Measurements from ENCODE around the gene SAP30BP. TPM values are rescaled to one million over a fixed set of nuclear protein-coding genes. Genes with fewer than 3 reads are reported as not detected.

Gene SAP30BP
- total RNA-seq, 1 experiment from 2014 or later, result 96.4 TPM

GRCh38 chr17:75621489-75621888 lies 45.6 kb upstream of the SAP30BP start:
- DNase-seq, result no peak
- H3K36me3 Mint-ChIP-seq (ENCODE audit: insufficient read depth, unreplicated experiment), result peaks cover 50% of the 10 kb centered on the region
- H3K4me3 Mint-ChIP-seq (ENCODE audit: low read depth, unreplicated experiment), result no peak overlapping the region
- no peaks in the 10 kb centered on the region for H3K27me3 Mint-ChIP-seq (ENCODE audit: unreplicated experiment)
- intact Hi-C loops (cut with micrococcal nuclease; ENCODE audit: unreplicated experiment), result no loop called here
- no TSS peak for BruUV-seq (replicated peaks)
- CTCF ChIA-PET, result interaction anchor here (0.5 to 1.8 kb wide), 4 partner anchors 8 to 96 kb away, joined by 3 to 7 read pairs (median 6); partner anchors contain the start of genes LLGL2 and SMIM5
- H3K4me1 Mint-ChIP-seq (ENCODE audit: low read depth, unreplicated experiment), result peaks cover 29% of the 10 kb centered on the region
- H3K27ac Mint-ChIP-seq (ENCODE audit: unreplicated experiment), result no peak overlapping the region
- TF ChIP-seq, protein P1, sequence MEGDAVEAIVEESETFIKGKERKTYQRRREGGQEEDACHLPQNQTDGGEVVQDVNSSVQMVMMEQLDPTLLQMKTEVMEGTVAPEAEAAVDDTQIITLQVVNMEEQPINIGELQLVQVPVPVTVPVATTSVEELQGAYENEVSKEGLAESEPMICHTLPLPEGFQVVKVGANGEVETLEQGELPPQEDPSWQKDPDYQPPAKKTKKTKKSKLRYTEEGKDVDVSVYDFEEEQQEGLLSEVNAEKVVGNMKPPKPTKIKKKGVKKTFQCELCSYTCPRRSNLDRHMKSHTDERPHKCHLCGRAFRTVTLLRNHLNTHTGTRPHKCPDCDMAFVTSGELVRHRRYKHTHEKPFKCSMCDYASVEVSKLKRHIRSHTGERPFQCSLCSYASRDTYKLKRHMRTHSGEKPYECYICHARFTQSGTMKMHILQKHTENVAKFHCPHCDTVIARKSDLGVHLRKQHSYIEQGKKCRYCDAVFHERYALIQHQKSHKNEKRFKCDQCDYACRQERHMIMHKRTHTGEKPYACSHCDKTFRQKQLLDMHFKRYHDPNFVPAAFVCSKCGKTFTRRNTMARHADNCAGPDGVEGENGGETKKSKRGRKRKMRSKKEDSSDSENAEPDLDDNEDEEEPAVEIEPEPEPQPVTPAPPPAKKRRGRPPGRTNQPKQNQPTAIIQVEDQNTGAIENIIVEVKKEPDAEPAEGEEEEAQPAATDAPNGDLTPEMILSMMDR (IDR thresholded peaks at IDR 0.05; ENCODE audit: unreplicated experiment), result no peak
- H3K9me3 Mint-ChIP-seq (ENCODE audit: low read depth, unreplicated experiment), result no peaks in the 10 kb centered on the region

GRCh38 chr17:75622076-75622475 lies 45.1 kb upstream of the SAP30BP start:
- intact Hi-C loops (cut with micrococcal nuclease; ENCODE audit: unreplicated experiment), result no loop called here
- Mint-ChIP-seq H3K36me3 (ENCODE audit: insufficient read depth, unreplicated experiment) (peaks cover 47% of the 10 kb centered on the region), H3K27me3 (ENCODE audit: unreplicated experiment) (no peaks in the 10 kb centered on the region), H3K9me3 (ENCODE audit: low read depth, unreplicated experiment) (no peaks in the 10 kb centered on the region), H3K27ac (ENCODE audit: unreplicated experiment) (no peak overlapping the region), H3K4me3 (ENCODE audit: low read depth, unreplicated experiment) (no peak overlapping the region), H3K4me1 (ENCODE audit: low read depth, unreplicated experiment) (peaks cover 23% of the 10 kb centered on the region)
- no peak for DNase-seq
- TF ChIP-seq, protein P1 (IDR thresholded peaks at IDR 0.05; ENCODE audit: unreplicated experiment), result no peak
- no TSS peak for BruUV-seq (replicated peaks)
- CTCF ChIA-PET, result interaction anchor here (1.0 to 1.8 kb wide), 3 partner anchors 8 to 21 kb away, joined by 3 to 7 read pairs (median 7); partner anchors contain the start of gene SMIM5

DNA sequence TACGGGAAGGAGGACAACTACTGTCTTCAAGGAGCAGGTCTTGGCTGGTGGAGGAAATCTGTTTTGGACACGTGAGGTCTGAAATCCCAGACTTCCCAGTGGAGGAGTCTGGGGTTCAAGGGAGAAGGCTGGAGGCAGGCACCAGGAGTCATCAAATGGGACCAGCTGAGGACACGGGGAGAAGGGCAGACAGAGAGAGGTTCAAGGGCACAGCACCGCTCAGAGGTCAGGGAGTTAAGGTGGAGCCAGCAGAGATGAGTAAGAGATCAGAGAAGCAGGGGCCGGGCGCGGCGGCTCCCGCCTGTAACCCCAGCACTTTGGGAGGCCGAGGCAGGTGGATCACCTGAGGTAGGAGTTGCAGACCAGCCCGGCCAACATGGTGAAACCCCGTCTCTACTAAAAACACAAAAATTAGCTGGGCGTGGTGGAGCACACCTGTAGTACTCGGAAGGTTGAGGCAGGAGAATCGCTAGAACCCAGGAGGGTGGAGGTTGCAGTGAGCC lies 44.3 kb upstream of the SAP30BP start:
- no peak overlapping the region for H3K4me3 Mint-ChIP-seq (ENCODE audit: low read depth, unreplicated experiment)
- TF ChIP-seq, protein P1 (IDR thresholded peaks at IDR 0.05; ENCODE audit: unreplicated experiment), result no peak
- H3K9me3 Mint-ChIP-seq (ENCODE audit: low read depth, unreplicated experiment), result no peaks in the 10 kb centered on the region
- intact Hi-C loops (cut with micrococcal nuclease; ENCODE audit: unreplicated experiment), result no loop called here
- no peak for DNase-seq
- H3K36me3 Mint-ChIP-seq (ENCODE audit: insufficient read depth, unreplicated experiment), result peaks cover 46% of the 10 kb centered on the region
- CTCF ChIA-PET, result interaction anchor here (1.0 kb wide), 1 partner anchor 21 kb away, joined by 4 read pairs; no protein-coding TSS in a partner anchor
- peaks cover 15% of the 10 kb centered on the region for H3K4me1 Mint-ChIP-seq (ENCODE audit: low read depth, unreplicated experiment)
- no TSS peak for BruUV-seq (replicated peaks)
- no peaks in the 10 kb centered on the region for H3K27me3 Mint-ChIP-seq (ENCODE audit: unreplicated experiment)
- H3K27ac Mint-ChIP-seq (ENCODE audit: unreplicated experiment), result peak overlapping the region; percentile 26

- no peak for DNase-seq
- TF ChIP-seq, protein P1 (IDR thresholded peaks at IDR 0.05; ENCODE audit: unreplicated experiment), result no peak
- Mint-ChIP-seq H3K36me3 (ENCODE audit: insufficient read depth, unreplicated experiment) (peaks cover 48% of the 10 kb centered on the region), H3K9me3 (ENCODE audit: low read depth, unreplicated experiment) (no peaks in the 10 kb centered on the region), H3K27ac (ENCODE audit: unreplicated experiment) (no peak overlapping the region), H3K4me1 (ENCODE audit: low read depth, unreplicated experiment) (peaks cover 13% of the 10 kb centered on the region), H3K27me3 (ENCODE audit: unreplicated experiment) (no peaks in the 10 kb centered on the region), H3K4me3 (ENCODE audit: low read depth, unreplicated experiment) (no peak overlapping the region)
- CTCF ChIA-PET, result interaction anchor here (1.0 to 1.4 kb wide), 2 partner anchors 10 to 22 kb away, joined by 4 to 6 read pairs; partner anchors contain the start of gene SMIM5
- intact Hi-C loops (cut with micrococcal nuclease; ENCODE audit: unreplicated experiment), result no loop called here
- no TSS peak for BruUV-seq (replicated peaks)
These were observed 43.8 kb upstream of the SAP30BP start for GRCh38 chr17:75623386-75623785.

Measured in Calu3 (cell line).